ENCODE data around the gene CYP2S1. TPM values are rescaled to one million over a fixed set of nuclear protein-coding genes. Genes with fewer than 3 reads are reported as not detected.
"Not testable (repeated sequence)": the region's sequence is repeated elsewhere in the genome, so short reads cannot be mapped to it uniquely, and the experiment has no call there.

The CYP2S1 gene, protein sequence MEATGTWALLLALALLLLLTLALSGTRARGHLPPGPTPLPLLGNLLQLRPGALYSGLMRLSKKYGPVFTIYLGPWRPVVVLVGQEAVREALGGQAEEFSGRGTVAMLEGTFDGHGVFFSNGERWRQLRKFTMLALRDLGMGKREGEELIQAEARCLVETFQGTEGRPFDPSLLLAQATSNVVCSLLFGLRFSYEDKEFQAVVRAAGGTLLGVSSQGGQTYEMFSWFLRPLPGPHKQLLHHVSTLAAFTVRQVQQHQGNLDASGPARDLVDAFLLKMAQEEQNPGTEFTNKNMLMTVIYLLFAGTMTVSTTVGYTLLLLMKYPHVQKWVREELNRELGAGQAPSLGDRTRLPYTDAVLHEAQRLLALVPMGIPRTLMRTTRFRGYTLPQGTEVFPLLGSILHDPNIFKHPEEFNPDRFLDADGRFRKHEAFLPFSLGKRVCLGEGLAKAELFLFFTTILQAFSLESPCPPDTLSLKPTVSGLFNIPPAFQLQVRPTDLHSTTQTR
- total RNA-seq: 10 to 100 TPM; 13.4 to 85.3 (median 39.7) TPM
- polyA plus RNA-seq: 10 to 100 TPM in 2 of 3 donors, 1 to 10 TPM in 1; 7.9 to 19.9 (median 15.5) TPM
- long read RNA-seq, donor 1, transcript CYP2S1-201 (9 exons, 2,782 nt): major isoform, 8 of 74 reads
- long read RNA-seq, donor 1, partial matches to known transcripts: 66 of 74 reads
- long read RNA-seq, donor 1, other reads (novel, unspliced or antisense): 0 of 74 reads
- long read RNA-seq, donor 2, transcript CYP2S1-201 (9 exons, 2,782 nt): major isoform, 15 of 71 reads
- long read RNA-seq, donor 2, partial matches to known transcripts: 56 of 71 reads
- long read RNA-seq, donor 2, other reads (novel, unspliced or antisense): 0 of 71 reads
- long read RNA-seq, donor 3, partial matches to known transcripts: 5 of 7 reads
- long read RNA-seq, donor 3, other reads (novel, unspliced or antisense): 0 of 7 reads
- long read RNA-seq, donor 4, partial matches to known transcripts: 0 of 1 reads
- long read RNA-seq, donor 4, other reads (novel, unspliced or antisense): 0 of 1 reads
- long read RNA-seq, donor 5, partial matches to known transcripts: 0 of 3 reads
- long read RNA-seq, donor 5, other reads (novel, unspliced or antisense): 0 of 3 reads
- long read RNA-seq, donor 6, transcript CYP2S1-201 (9 exons, 2,782 nt): major isoform, 20 of 109 reads
- long read RNA-seq, donor 6, partial matches to known transcripts: 87 of 109 reads
- long read RNA-seq, donor 6, other reads (novel, unspliced or antisense): 0 of 109 reads
- long read RNA-seq, donor 7, partial matches to known transcripts: 31 of 35 reads
- long read RNA-seq, donor 7, other reads (novel, unspliced or antisense): 0 of 35 reads
- long read RNA-seq, donor 8, partial matches to known transcripts: 5 of 7 reads
- long read RNA-seq, donor 8, other reads (novel, unspliced or antisense): 0 of 7 reads
- long read RNA-seq, donor 9, partial matches to known transcripts: 0 of 3 reads
- long read RNA-seq, donor 9, other reads (novel, unspliced or antisense): 0 of 3 reads
- long read RNA-seq, donor 10, partial matches to known transcripts: 0 of 5 reads
- long read RNA-seq, donor 10, other reads (novel, unspliced or antisense): 0 of 5 reads

DNA sequence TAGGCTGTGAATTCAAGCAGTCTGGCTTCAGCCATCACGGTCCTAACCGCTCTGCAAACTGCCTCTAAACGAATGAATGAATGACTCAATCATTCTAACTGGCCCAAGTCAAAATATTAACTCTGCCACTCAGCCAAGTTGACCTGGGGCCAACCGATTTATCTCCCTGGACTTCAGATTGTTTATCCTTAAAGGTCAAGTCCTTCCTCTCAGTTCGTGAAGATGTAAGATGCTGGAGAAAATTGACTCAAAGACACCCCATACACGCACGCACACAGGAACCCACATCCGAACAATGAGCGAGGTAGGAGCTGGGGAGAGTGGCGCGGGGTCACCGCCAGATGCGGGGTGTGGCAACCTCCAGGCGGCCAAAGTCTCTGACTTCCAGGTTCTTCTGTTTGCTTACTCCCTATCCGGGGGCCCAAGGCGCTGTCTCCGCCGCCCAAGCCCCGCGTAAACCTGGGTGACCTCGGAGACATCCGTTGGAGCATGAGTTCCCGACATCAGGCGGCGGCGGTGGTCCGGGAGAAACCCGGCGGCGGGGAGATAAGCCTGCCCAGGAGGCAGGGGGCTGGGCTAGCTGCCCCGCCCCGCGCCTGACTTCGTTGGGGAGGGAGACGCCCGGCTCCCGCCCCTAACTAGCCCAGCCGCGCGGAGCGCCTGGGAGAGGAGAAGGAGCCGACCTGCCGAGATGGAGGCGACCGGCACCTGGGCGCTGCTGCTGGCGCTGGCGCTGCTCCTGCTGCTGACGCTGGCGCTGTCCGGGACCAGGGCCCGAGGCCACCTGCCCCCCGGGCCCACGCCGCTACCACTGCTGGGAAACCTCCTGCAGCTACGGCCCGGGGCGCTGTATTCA, at the start of gene CYP2S1:
Gene CYP2S1, plus strand, starts transcription at position 646 of the 856 bp plus-strand sequence. Its CDS starts 46 bp downstream, at position 692.
- Histone ChIP-seq H3K27me3 (peaks cover 0 to 61% (median 24%) of the 10 kb centered on the region in 3 donors), H3K36me3 (peaks cover 0 to 4% (median 1%) of the 10 kb centered on the region in 4 donors), H3K9me3 (no peaks in the 10 kb centered on the region), H3K4me3 (peak within 1 kb of the TSS; percentile 38 to 58 (median 52)), H3K4me1 (peaks cover 6 to 34% (median 13%) of the 10 kb centered on the region in 4 donors), H3K27ac (peak within 1 kb of the TSS; percentile 40 to 81 (median 70))
- TF ChIP-seq POLR2A (IDR thresholded peaks at IDR 0.05) (peak in 1 of 4 donors; percentile 35), EP300 (IDR thresholded peaks at IDR 0.05) (no peak), POLR2AphosphoS5 (IDR thresholded peaks at IDR 0.05) (peak in 2 of 3 donors; percentile 40 to 55)
- intact Hi-C loops (cut with DNase I; ENCODE audit: low total_unique reads): no loop called here
- WGBS, 5 donors: 2 to 8% (median 2%) methylated on average over 22 to 58 of the region's 58 CpGs
- DNase-seq: peak; percentile 72 to 83

GRCh38 chr19:41144403-41144802, 48.6 kb upstream of the CYP2S1 start:
- H3K9me3 ChIP-seq: no peaks in the 10 kb centered on the region
- no peak overlapping the region for H3K27ac ChIP-seq
- intact Hi-C loops (cut with DNase I; ENCODE audit: low total_unique reads): loop anchor here (5.0 kb wide), 1 partner anchor 162 kb away; no protein-coding TSS in a partner anchor
- H3K4me3 ChIP-seq: no peak overlapping the region
- peaks cover 0 to 20% (median 0%) of the 10 kb centered on the region in 3 donors for H3K27me3 ChIP-seq
- H3K36me3 ChIP-seq: no peaks in the 10 kb centered on the region
- peak in 5 of 7 experiments; percentile 61 to 88 (median 81) for TF ChIP-seq CTCF (IDR thresholded peaks at IDR 0.05)
- TF ChIP-seq POLR2AphosphoS5 (IDR thresholded peaks at IDR 0.05): peak in 1 of 3 donors; percentile 26
- TF ChIP-seq EP300 (IDR thresholded peaks at IDR 0.05): no peak
- TF ChIP-seq POLR2A (IDR thresholded peaks at IDR 0.05): no peak
- 21 to 33% (median 31%) methylated on average over 7 of the region's 7 CpGs for WGBS, 5 donors
- DNase-seq: peak; percentile 86 to 89
- H3K4me1 ChIP-seq: no peaks in the 10 kb centered on the region

DNA sequence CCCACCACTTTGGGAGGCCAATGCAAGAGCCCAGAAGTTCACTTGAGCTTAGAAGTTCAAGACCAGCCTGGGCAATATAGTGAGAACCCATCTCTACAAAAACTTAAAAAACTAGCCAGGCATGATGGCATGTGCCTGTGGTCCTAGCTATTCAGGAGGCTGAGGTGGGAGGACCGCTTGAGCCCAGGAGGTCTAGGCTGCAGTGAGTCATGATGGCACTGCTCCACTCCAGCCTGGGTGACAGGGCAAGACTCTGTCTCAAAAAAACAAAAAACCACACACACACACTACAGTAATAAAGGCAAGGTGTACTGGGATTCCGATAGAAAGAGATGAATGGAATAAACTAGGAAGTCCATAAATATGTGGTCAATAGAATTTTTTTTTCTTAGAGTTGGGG, 43.2 kb upstream of the CYP2S1 start:
- intact Hi-C loops (cut with DNase I; ENCODE audit: low total_unique reads): no loop called here
- Histone ChIP-seq H3K27ac (no peak overlapping the region), H3K36me3 (no peaks in the 10 kb centered on the region), H3K4me3 (no peak overlapping the region), H3K9me3 (no peaks in the 10 kb centered on the region), H3K4me1 (no peaks in the 10 kb centered on the region), H3K27me3 (peaks cover 0 to 20% (median 0%) of the 10 kb centered on the region in 3 donors)
- 82 to 100% (median 95%) methylated on average over 2 of the region's 2 CpGs for WGBS, 5 donors
- DNase-seq: no peak
- TF ChIP-seq POLR2AphosphoS5 (IDR thresholded peaks at IDR 0.05) (no peak), POLR2A (IDR thresholded peaks at IDR 0.05) (no peak), CTCF (IDR thresholded peaks at IDR 0.05) (no peak), EP300 (IDR thresholded peaks at IDR 0.05) (no peak)

GRCh38 chr19:41150986-41151385, 42.0 kb upstream of the CYP2S1 start:
- H3K9me3 ChIP-seq; intact Hi-C loops (cut with DNase I; ENCODE audit: low total_unique reads); H3K4me3 ChIP-seq; DNase-seq; H3K36me3 ChIP-seq; H3K4me1 ChIP-seq; H3K27ac ChIP-seq: not testable (repeated sequence)
- WGBS, 5 donors: 69 to 83% (median 79%) methylated on average over 7 of the region's 7 CpGs
- peaks cover 0 to 20% (median 0%) of the 10 kb centered on the region in 3 donors for H3K27me3 ChIP-seq
